ENCODE measurements around the gene ERG.

ERG gene

DNA sequence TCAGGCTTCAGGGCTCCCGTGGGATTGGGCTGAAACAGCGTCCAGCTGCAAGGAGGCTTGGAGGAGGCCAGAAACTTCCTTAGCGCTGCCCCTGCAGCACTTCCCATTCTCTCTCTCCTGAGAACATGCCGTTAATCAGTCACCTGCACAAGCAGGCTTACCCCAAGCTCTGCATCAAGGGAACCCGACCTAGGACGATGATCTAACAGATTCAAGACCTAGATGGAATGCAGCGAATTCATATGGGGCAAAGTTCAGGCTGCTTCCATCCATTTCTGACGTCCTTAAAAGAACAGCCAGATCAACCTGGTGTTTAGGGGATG lies 114.1 kb downstream of the ERG start:
- no peak overlapping the region for H3K4me3 ChIP-seq (ENCODE audit: low read depth, low read length)
- TF ChIP-seq, protein P1, sequence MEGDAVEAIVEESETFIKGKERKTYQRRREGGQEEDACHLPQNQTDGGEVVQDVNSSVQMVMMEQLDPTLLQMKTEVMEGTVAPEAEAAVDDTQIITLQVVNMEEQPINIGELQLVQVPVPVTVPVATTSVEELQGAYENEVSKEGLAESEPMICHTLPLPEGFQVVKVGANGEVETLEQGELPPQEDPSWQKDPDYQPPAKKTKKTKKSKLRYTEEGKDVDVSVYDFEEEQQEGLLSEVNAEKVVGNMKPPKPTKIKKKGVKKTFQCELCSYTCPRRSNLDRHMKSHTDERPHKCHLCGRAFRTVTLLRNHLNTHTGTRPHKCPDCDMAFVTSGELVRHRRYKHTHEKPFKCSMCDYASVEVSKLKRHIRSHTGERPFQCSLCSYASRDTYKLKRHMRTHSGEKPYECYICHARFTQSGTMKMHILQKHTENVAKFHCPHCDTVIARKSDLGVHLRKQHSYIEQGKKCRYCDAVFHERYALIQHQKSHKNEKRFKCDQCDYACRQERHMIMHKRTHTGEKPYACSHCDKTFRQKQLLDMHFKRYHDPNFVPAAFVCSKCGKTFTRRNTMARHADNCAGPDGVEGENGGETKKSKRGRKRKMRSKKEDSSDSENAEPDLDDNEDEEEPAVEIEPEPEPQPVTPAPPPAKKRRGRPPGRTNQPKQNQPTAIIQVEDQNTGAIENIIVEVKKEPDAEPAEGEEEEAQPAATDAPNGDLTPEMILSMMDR (IDR thresholded peaks at IDR 0.05; ENCODE audit: borderline replicate concordance, insufficient read depth, low read depth, low read length) = no peak

DNA sequence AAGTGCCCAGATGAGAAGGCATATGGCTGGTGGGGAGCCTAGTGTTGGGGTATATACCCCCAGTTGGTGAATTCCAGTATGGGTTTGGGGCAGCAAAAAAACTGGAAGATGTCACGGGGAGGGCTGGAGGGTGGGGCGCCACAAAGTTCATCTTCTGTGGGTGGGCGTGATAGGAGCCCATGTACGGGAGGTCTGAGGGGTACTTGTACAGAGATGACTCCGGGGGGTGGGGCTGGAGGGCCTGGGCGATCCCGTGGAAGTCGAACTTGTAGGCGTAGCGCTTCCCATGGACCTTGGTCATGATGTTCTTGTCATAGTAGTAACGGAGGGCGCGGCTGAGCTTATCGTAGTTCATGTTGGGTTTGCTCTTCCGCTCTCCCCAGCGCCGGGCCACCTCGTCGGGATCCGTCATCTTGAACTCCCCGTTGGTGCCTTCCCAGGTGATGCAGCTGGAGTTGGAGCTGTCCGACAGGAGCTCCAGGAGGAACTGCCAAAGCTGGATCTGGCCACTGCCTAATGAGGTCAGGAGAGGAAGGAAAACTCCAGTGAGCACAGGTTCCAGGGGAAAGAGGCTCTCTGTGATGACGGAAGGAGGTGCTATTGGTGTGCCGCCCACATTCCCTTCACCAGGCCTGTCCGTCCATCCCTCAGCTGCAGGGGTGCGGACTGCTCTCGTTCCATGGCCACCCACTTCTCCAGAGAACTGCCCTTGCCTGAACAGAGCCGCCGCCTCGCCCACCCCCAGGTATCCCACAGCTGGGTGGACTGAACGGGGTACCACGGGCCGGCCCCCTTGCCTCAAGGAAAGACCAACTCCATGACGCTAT lies 114.7 kb downstream of the ERG start:
- TF ChIP-seq, protein P1 (IDR thresholded peaks at IDR 0.05; ENCODE audit: borderline replicate concordance, insufficient read depth, low read depth, low read length) = no peak
- H3K4me3 ChIP-seq (ENCODE audit: low read depth, low read length) = no peak overlapping the region

GRCh38 chr21:38380481-38381137 lies 117.7 kb downstream of the ERG start:
- no peak overlapping the region for H3K4me3 ChIP-seq (ENCODE audit: low read depth, low read length)
- TF ChIP-seq, protein P1 (IDR thresholded peaks at IDR 0.05; ENCODE audit: borderline replicate concordance, insufficient read depth, low read depth, low read length) = no peak

DNA sequence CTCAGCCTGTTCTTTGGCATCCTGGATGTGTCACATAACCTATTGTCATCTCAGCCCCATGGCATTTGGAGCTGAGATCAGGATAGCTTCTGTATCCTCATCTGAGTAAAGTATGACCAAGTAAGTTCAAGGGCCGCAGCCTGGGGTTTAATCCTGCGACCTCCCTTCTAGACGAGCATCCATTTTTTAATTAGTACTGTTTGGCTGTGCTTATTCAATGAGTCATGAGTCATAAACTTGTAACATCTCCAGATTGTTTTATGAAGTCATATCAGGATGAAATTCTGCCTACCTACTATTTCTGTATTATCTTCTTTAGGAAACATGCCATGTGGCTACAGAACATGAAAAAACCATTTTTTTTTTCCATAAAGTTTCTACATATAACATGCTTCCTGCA lies 119.1 kb downstream of the ERG start:
- no peak overlapping the region for H3K4me3 ChIP-seq (ENCODE audit: low read depth, low read length)
- TF ChIP-seq, protein P1 (IDR thresholded peaks at IDR 0.05; ENCODE audit: borderline replicate concordance, insufficient read depth, low read depth, low read length) = no peak

DNA sequence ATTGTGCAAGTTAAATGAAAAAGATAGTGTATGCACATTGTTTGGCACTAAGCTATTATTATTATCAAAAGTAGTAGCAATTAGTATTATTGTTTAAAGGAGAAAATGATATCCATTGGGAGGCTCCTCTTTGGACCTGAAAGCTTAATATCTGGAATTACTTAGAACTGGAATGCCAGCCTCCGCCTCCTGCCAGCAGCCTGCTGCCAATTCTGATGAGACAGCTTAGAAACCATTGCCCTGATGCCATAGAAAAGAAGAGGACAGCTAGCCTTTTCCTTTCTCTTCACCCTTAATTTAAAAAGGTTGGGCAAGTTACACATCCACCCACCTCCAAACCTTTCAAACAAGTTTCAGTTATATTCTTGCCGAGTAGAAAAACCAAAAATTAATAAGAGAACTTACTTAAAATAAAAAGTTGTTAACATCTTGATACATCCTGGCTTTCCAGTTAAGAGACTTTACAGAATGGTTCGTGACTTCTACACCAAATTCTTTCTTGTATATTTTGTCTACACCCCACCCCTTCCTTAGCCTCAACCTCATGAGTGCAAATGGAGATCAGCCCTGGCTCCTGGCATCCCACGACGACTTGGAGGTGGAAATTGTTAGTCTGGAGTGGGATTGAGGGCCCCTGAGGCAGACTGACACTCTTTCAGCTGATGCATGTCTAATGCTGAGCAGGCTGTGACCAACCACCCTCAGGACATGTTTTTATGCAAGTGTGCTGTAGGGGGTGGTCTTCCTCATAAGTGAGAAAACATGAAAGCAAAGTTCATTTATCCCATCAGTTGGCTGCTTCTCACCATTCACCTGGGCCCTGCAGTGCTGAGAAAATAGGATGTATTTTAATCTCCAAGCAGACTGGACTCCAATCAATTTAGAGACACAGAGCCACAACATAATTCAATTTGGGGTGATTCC lies 120.8 kb downstream of the ERG start:
- no peak overlapping the region for H3K4me3 ChIP-seq (ENCODE audit: low read depth, low read length)
- TF ChIP-seq, protein P1 (IDR thresholded peaks at IDR 0.05; ENCODE audit: borderline replicate concordance, insufficient read depth, low read depth, low read length) = no peak

- TF ChIP-seq, protein P1 (IDR thresholded peaks at IDR 0.05; ENCODE audit: borderline replicate concordance, insufficient read depth, low read depth, low read length) = no peak
- no peak overlapping the region for H3K4me3 ChIP-seq (ENCODE audit: low read depth, low read length)
These were observed 121.6 kb downstream of the ERG start for GRCh38 chr21:38376693-38377092.

All from GM12875 (cell line).